T-helper 9 cell (primary cell): ENCODE data around the gene PCDHA8.
"Not testable (repeated sequence)": the region's sequence is repeated elsewhere in the genome, so short reads cannot be mapped to it uniquely, and the experiment has no call there.

Source experiments
- DNase-seq: peaks from one replicate; pipeline ENCODE4 v3.0.0-alpha.2; 2020

The PCDHA8 gene

GRCh38 chr5:140829511-140830501 is 11.2 kb upstream of the PCDHA8 start:
- not testable (repeated sequence) for DNase-seq

GRCh38 chr5:140833993-140834392 is 7.0 kb upstream of the PCDHA8 start, which contains the start of gene PCDHA7:
TSS of gene PCDHA7 (plus strand) at chr5:140834269. CDS start at chr5:140834384, 115 bp downstream.
- no peak for DNase-seq

- DNase-seq, result not testable (repeated sequence)
Measured at GRCh38 chr5:140834439-140835008, 6.5 kb upstream of the PCDHA8 start.

- DNase-seq, result no peak
Measured at GRCh38 chr5:140835622-140836510, 5.1 kb upstream of the PCDHA8 start.

GRCh38 chr5:140842798-140843733 is 2.1 kb downstream of the PCDHA8 start:
- no peak for DNase-seq

- DNase-seq, result not testable (repeated sequence)
Measured at GRCh38 chr5:140848139-140849102, 7.4 kb downstream of the PCDHA8 start, which contains the start of gene PCDHA9. TSS of gene PCDHA9 (plus strand) at chr5:140848382. CDS start at chr5:140848496, 114 bp downstream.

GRCh38 chr5:140849831-140850634 is 9.0 kb downstream of the PCDHA8 start:
- not testable (repeated sequence) for DNase-seq

- DNase-seq, result no peak
Measured at GRCh38 chr5:140855772-140856674, 15.0 kb downstream of the PCDHA8 start, which contains the start of gene PCDHA10. TSS of gene PCDHA10 (plus strand) at chr5:140855897. CDS start at chr5:140856049, 152 bp downstream.

GRCh38 chr5:140857177-140857986 is 16.4 kb downstream of the PCDHA8 start:
- no peak for DNase-seq

- no peak for DNase-seq
Measured at GRCh38 chr5:140857987-140858240, 16.9 kb downstream of the PCDHA8 start.

GRCh38 chr5:140862441-140863295 is 21.7 kb downstream of the PCDHA8 start:
- no peak for DNase-seq

- no peak for DNase-seq
Measured at GRCh38 chr5:140868721-140869554, 28.0 kb downstream of the PCDHA8 start, which contains the start of gene PCDHA11. TSS of gene PCDHA11 (plus strand) at chr5:140868957. CDS start at chr5:140869104, 147 bp downstream.

- DNase-seq, result no peak
Measured at GRCh38 chr5:140869555-140869886, 28.5 kb downstream of the PCDHA8 start.

- DNase-seq, result no peak
Measured at GRCh38 chr5:140870221-140871201, 29.5 kb downstream of the PCDHA8 start.
